H1 (cell line): ENCODE measurements around the gene DPT.

Experiments used
- EP300 ChIP-seq, 2 experiments: IDR thresholded peaks; 1 replicate in 1 of 2; 2 replicates in 1 of 2; pipeline ENCODE4 v1.6.1; 2011 to 2012; ENCODE audit warnings: low read depth in 2 of 2, low read length in 2 of 2, mild to moderate bottlenecking in 2 of 2, borderline replicate concordance in 1 of 2, inconsistent platforms in 1 of 2, moderate library complexity in 1 of 2
- PHF8 ChIP-seq: fragments of 200-600 bp; sonication (generic); conservative IDR thresholded peaks from 2 replicates; pipeline ENCODE4 v1.7.1; 2012; ENCODE audit warnings: low read depth, mild to moderate bottlenecking, inconsistent platforms, low read length, moderate library complexity
- TF ChIP-seq, protein P1 (sequence below), 3 experiments: IDR thresholded peaks; 1 replicate in 2 of 3; 2 replicates in 1 of 3; pipeline versions ENCODE4 v1.5.1 to v1.6.1; 2011; ENCODE audit warnings: low read length in 3 of 3, mild to moderate bottlenecking in 3 of 3, inconsistent platforms in 2 of 3, low read depth in 1 of 3, moderate library complexity in 1 of 3; ENCODE audit not compliant: insufficient read depth in 1 of 3; ENCODE audit errors: control extremely low read depth in 1 of 3

DNA sequence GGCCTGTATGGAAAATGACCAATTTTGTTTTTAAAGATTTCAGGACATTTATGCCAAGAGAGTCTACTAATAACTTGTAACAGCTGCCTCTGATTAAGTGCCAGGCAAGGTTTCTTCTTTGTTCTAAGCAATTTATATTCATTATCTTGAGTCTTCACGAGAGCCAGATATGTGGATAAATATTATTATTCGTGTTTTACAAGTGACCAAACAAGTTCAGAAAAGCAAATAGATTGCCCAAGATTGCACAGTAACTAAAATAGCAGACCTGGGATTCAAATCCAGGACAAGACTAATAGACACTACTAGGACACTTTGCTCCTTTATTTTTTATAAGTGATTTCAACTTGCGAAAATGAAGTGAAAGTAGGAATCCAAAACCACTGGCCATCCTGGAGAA lies 30.1 kb upstream of the DPT start:
- TF ChIP-seq PHF8: no peak
- no peak for TF ChIP-seq EP300 (IDR thresholded peaks at IDR 0.05; ENCODE audit: borderline replicate concordance in 1 of 2, low read depth in 2 of 2, low read length in 2 of 2)
- TF ChIP-seq, protein P1, sequence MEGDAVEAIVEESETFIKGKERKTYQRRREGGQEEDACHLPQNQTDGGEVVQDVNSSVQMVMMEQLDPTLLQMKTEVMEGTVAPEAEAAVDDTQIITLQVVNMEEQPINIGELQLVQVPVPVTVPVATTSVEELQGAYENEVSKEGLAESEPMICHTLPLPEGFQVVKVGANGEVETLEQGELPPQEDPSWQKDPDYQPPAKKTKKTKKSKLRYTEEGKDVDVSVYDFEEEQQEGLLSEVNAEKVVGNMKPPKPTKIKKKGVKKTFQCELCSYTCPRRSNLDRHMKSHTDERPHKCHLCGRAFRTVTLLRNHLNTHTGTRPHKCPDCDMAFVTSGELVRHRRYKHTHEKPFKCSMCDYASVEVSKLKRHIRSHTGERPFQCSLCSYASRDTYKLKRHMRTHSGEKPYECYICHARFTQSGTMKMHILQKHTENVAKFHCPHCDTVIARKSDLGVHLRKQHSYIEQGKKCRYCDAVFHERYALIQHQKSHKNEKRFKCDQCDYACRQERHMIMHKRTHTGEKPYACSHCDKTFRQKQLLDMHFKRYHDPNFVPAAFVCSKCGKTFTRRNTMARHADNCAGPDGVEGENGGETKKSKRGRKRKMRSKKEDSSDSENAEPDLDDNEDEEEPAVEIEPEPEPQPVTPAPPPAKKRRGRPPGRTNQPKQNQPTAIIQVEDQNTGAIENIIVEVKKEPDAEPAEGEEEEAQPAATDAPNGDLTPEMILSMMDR (IDR thresholded peaks at IDR 0.05; ENCODE audit: control extremely low read depth in 1 of 3, insufficient read depth in 1 of 3, low read depth in 1 of 3, low read length in 3 of 3): no peak
